Measurements from ENCODE around the gene EIF2A.

The EIF2A gene

DNA sequence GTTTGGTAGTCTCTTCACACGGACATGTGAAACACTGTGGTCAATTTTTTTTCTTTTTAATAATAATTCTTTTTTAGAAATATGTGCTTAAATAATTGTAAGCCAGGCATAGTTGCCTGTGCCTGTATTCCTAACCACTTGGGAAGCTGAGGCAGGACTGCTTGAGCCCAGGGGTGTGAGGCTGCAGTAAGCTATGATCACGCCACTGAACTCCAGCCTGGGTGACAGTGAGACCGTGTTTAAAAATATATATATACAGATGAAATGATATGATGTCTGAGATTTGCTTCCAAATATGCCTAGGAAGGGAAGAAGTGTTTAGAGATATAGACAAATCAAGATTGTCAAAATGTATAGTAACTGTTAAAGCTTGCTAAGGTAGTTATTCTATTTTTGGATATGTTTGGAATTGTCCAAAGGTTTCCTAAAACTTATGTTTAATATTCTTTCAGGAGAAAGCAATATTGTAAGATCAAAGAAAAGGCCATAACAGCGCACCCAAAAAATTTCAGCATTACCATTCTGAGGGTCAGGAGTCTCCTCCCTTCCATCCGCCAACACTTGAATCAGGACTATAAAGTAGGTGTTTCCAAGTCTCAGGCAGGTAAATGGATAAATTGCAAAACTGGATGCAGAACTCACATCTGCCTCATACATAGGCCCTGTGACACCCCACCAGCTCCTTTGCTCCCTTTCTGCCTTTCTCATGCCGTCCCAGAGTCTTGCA is 56.0 kb downstream of the EIF2A start:
- TF ChIP-seq, protein P1, sequence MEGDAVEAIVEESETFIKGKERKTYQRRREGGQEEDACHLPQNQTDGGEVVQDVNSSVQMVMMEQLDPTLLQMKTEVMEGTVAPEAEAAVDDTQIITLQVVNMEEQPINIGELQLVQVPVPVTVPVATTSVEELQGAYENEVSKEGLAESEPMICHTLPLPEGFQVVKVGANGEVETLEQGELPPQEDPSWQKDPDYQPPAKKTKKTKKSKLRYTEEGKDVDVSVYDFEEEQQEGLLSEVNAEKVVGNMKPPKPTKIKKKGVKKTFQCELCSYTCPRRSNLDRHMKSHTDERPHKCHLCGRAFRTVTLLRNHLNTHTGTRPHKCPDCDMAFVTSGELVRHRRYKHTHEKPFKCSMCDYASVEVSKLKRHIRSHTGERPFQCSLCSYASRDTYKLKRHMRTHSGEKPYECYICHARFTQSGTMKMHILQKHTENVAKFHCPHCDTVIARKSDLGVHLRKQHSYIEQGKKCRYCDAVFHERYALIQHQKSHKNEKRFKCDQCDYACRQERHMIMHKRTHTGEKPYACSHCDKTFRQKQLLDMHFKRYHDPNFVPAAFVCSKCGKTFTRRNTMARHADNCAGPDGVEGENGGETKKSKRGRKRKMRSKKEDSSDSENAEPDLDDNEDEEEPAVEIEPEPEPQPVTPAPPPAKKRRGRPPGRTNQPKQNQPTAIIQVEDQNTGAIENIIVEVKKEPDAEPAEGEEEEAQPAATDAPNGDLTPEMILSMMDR (conservative IDR thresholded peaks at IDR 0.05; ENCODE audit: low read depth, low read length), result no peak
- H3K4me3 ChIP-seq (ENCODE audit: low read length), result peak overlapping the region; percentile 91
- no peak for DNase-seq (ENCODE audit: low read depth)

DNA sequence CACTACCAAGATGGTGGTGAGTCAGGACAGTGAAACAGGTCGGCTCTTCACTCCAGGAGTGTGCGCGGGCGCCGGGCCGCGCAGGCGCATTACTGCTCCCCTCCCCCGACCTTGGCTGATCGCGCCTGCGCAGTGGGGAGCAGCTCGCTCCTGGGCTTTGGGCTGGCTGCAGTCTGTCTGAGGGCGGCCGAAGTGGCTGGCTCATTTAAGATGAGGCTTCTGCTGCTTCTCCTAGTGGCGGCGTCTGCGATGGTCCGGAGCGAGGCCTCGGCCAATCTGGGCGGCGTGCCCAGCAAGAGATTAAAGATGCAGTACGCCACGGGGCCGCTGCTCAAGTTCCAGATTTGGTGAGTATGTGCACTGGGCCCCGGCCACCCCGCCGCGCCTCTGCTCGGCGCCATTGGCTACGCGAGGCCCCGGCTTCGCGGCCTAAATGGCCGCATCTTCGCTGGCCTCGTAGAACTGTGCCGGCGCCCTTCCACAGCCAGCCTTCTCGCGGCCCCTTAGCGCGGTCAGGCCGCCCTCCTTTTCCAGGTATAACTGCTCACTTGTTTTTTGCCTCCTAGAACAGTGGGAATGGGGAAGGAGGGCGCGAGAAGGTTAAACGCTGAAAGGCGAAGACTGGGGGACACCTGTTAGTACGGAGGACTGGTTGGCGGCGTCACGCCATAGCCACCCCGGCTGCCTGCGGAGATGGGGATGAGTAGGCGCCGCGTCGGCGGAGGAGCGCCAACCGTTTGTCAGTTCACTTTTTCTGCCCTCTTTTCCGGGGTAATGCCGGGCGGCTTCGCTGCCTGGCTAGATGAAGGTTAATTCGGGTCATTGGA is 56.8 kb downstream of the EIF2A start, which contains the start of gene SELENOT:
Gene SELENOT (plus strand): TSS at position 169 of the 827 bp plus-strand sequence. CDS start 42 bp downstream, at position 211.
- TF ChIP-seq, protein P1 (conservative IDR thresholded peaks at IDR 0.05; ENCODE audit: low read depth, low read length), result peak; percentile 27
- peak; percentile 90 for DNase-seq (ENCODE audit: low read depth)
- peak within 1 kb of the TSS; percentile 91 for H3K4me3 ChIP-seq (ENCODE audit: low read length)

DNA sequence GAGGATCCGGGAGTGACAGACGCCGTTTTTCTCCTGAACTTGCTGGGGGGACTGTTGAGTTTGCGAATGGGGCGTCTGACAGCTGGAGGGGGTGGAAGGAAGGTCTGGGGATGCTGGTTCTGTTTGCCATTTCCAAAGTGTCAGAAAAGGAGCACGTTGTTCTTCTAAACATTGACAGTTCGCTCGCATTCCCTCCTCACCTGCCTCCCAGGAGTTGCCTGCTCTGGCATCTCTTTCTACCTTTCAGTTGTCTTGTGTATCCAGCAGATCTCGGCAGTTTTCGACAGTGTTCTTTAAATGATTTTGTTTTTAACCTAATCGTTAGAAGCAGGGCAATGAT is 57.4 kb downstream of the EIF2A start:
- DNase-seq (ENCODE audit: low read depth), result no peak
- H3K4me3 ChIP-seq (ENCODE audit: low read length), result peak overlapping the region; percentile 91
- TF ChIP-seq, protein P1 (conservative IDR thresholded peaks at IDR 0.05; ENCODE audit: low read depth, low read length), result no peak

DNA sequence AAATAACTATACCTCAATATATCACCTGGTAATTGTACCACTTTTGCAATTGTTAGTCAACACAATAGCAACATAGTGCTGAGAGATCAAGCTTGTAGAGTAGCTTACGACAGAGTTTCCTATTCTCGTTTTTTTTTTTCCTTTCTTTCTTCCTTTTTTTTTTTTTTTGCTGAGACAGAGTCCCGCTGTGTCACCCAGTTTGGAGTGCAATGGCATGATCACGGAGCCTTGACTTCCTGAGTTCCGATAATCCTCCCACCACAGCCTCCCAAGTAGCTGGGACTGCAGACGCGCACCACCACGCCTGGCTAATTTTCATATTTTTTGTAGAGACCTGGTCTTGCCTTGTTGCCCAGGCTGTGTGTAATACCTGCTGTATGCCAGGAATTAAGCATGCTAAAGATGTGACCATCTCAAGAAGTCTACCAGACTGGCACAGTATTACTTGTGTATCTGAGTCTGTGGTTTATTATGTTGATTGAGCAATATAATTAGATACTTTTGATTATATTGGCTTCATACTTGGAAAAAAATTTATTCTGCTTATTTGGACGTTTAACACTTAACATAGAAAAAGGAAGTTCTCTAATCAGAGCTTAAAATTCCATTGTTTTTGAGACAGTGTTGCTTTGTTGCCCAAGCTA is 59.5 kb downstream of the EIF2A start:
- TF ChIP-seq, protein P1 (conservative IDR thresholded peaks at IDR 0.05; ENCODE audit: low read depth, low read length), result no peak
- no peak overlapping the region for H3K4me3 ChIP-seq (ENCODE audit: low read length)
- no peak for DNase-seq (ENCODE audit: low read depth)

DNA sequence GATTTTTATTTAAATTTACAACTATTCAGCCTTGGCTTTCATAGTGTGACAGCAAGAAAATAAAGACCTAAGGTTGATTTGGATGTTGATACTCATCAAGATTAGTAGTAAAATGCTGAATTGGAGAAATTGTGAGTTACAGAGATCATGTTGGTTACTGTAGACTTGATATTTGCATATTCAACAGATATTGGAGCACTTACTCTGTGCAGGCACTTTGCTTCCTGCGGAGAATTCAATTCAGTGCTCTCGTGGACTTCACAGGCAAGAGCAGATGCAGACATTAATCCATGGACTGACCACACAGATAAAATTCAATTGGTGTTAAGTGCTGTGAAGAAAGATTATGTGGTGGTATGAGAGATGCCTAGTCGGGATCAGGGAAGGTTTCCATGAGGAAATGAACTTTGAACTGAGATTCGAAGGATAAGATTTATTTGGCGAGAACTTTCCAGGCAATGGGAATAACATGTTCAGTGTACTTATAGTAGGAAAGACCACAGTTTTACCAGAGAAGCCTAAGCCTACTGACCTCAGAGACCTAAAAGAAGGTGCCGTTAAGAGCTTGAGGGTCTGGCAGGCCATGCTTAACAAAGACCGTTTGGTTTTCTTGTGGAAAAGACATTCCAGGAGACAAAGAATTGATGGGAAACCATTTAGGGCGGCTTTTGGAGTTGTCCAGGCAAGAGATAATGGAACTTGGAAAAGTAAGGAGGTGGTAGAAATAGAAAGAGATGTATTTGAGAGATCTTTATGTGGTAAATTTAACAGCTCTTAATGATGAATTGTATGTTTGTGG is 60.9 kb downstream of the EIF2A start:
- H3K4me3 ChIP-seq (ENCODE audit: low read length), result no peak overlapping the region
- DNase-seq (ENCODE audit: low read depth), result no peak
- TF ChIP-seq, protein P1 (conservative IDR thresholded peaks at IDR 0.05; ENCODE audit: low read depth, low read length), result no peak

DNA sequence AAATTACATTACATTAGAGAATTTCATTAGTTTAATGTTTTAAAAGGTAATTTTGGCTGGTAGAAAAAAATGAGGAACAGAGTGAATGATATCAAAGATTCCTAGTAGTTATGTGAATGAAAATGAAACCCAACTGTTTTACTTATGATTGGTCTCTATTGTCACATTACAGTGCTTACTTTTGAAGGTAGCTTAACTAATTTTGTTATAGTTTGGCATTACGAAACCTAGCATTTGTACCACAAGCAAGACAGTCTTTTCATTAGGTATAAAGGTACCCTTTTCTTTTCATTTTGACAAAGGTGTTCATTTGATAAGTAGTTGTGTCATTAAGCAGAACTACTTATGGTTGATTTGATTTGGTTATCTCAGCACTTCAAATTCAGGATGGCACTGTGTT is 63.4 kb downstream of the EIF2A start:
- TF ChIP-seq, protein P1 (conservative IDR thresholded peaks at IDR 0.05; ENCODE audit: low read depth, low read length), result no peak
- no peak overlapping the region for H3K4me3 ChIP-seq (ENCODE audit: low read length)
- no peak for DNase-seq (ENCODE audit: low read depth)

Data from retinal pigment epithelial cell (primary cell).